HG02642 (cell line): ENCODE measurements around the gene MFSD6L.

ENCODE experiments used
- ATAC-seq: cut with Tn5 transposase; IDR thresholded peaks from one replicate; pipeline ENCODE4 v1.9.1; 2021; ENCODE audit warnings: mild to moderate bottlenecking; ENCODE audit not compliant: unreplicated experiment, poor library complexity

MFSD6L gene

GRCh38 chr17:8749616-8750015, 49.5 kb downstream of the MFSD6L start:
- no peak for ATAC-seq

GRCh38 chr17:8747742-8748141, 51.4 kb downstream of the MFSD6L start:
- ATAC-seq: no peak
